AG09319 (cell line): Measurements from ENCODE around the gene TBKBP1.

Source experiments
- DNase-seq: peaks from one replicate; pipeline ENCODE4 v3.0.0-alpha.2; 2010; ENCODE audit warnings: low read depth; ENCODE audit errors: extremely low read depth
- CTCF ChIP-seq: IDR thresholded peaks from 2 replicates; pipeline ENCODE4 v1.5.1; 2011; ENCODE audit warnings: low read depth, mild to moderate bottlenecking, inconsistent platforms, low read length, moderate library complexity

Gene TBKBP1

DNA sequence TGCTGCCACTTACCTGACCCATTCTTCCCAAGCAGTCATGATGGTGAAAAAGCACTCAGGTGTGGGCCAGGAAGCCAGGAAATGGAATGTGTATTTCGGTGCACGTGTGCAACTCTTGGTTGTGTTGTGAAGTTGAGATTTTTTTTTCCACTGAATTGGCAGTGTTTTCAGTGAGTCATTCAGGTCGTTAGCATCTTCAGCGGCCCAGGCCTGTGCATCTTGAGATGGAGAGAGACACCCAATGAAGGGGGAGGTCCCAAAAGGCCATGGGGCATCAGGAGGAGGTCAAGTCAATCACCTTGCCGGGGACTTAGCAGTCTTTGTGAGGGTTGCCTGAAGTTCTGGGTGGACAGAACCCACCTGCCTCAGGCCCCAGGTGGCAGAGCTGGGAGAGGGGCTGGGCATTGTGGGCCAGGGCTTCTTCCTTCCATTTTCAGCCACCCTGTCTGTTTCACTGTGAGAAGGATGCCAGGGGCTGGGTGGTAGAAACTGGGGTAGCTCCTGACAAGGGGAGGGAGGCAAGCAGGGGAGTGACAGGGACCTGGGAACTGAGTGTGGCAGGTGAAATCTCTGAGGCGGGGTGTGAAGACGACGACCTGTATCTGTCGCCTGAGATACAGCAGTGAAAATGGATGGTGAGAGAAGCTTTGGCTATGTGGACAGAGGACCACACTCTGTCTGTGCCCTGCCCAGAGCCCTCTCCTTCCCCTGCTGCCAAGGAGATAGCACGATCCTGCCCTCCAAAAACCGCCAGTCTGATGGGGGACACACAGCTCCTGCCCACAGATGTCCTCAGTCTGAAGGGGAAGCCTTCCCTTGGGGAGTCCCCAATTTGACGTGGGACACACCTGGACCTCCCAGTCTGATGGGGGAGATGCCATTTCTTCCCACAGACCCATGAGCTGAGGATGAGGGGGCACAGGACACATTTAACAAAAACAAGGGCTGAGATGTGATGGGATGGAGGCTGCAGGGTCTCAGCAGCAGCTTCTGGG, 11.9 kb downstream of the TBKBP1 start:
- TF ChIP-seq CTCF = no peak
- DNase-seq = no peak

DNA sequence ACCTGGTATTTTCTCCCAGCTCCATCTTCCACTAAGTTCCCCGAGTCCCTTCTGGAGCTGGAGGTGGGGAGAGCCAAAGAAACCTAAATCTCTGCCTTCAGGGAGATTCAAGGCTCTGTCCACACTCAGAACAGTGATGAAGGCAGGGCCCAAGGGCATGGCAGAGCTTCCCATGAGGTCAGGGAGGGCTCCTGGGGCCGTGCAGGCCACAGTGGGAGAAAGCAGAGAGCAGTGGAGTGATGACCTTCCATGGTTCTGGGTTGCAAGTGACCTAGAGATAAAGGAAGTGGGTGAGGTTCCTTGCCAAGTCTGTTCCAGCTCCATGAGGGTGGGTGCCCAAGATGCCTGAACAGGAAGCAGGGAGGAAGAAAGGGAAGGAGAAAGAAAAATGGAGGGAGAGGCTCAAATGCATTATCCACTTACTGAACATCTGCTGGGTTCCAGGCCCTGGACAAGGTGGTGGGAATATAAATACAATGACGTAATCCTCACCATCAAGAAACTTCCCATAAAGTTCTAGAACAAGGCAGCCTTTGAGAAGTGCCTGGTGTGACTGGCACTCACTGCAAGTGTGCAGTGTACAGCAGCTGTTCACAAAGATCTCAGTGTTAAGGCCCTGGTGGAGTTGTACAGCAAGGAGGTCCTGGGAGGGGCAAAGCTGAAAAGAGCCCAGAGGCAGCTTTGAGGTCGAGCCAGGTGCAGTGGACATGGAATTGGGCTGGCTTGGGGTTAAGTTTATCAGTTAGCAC, 13.3 kb downstream of the TBKBP1 start:
- TF ChIP-seq CTCF = no peak

DNA sequence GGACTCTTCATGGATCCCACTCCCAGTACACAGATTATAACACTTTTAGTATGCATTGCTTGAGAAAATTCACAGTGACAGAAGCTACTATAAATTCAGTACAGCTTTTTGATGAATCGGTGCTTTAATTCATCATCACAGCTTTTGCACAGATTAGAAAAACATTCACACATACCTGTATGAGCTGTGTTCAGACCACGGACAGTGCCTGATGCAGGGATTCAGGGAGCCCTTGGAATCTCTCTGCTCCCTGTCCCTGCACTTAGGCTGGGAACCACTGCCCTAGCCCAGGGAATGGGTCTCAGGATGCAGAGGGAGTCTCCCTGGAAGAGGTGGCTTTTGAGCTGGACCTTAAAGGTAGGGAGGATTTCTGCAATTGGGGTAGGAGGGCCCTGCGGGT, 13.9 kb downstream of the TBKBP1 start:
- no peak for DNase-seq
- no peak for TF ChIP-seq CTCF

More for the DNA sequence above, 13.3 kb downstream of the TBKBP1 start:
- no peak for DNase-seq

GRCh38 chr17:47708312-47708863, 14.4 kb downstream of the TBKBP1 start:
- no peak for DNase-seq
- TF ChIP-seq CTCF = no peak

- no peak for DNase-seq
- no peak for TF ChIP-seq CTCF
Measured at GRCh38 chr17:47708864-47709541, 15.0 kb downstream of the TBKBP1 start.

DNA sequence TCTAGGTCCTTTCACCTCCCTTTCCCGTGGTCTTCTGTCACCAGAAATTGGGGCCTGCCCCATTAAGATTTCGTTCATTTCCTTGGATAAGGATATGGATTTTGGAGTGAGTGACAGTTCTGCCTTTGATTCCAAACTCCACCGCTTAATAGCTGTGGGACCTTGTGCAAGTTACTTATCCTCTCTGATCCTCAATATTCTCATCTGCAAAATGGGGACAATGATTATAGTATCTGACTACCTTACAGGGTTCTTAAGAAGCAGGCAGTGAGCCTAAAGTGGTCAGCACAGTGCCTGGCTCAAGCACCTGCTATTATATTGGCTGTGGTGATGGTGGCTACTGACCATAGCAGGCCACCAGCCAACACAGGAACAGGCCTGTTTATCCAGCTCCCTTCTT, 15.6 kb downstream of the TBKBP1 start:
- no peak for DNase-seq
- TF ChIP-seq CTCF = no peak
